Ishikawa (cell line): ENCODE results near the gene NKD2.

Experiments used
- CEBPB ChIP-seq: IDR thresholded peaks from 2 replicates; pipeline ENCODE4 v1.6.1; 2012
- CREB1 ChIP-seq: IDR thresholded peaks from 2 replicates; pipeline ENCODE4 v1.6.1; 2012; ENCODE audit warnings: low read depth
- EGR1 ChIP-seq: IDR thresholded peaks from 2 replicates; pipeline ENCODE4 v1.6.1; 2012
- EP300 ChIP-seq: IDR thresholded peaks from 2 replicates; pipeline ENCODE4 v1.6.1; 2012; ENCODE audit warnings: borderline replicate concordance
- FOXM1 ChIP-seq: IDR thresholded peaks from 2 replicates; pipeline ENCODE4 v1.6.1; 2012; ENCODE audit warnings: low read depth, borderline replicate concordance
- MAX ChIP-seq: IDR thresholded peaks from 2 replicates; pipeline ENCODE4 v1.6.1; 2012
- NFIC ChIP-seq: IDR thresholded peaks from 2 replicates; pipeline ENCODE4 v1.6.1; 2012
- RAD21 ChIP-seq: IDR thresholded peaks from 2 replicates; pipeline ENCODE4 v1.6.1; 2012; ENCODE audit warnings: low read depth
- REST ChIP-seq: IDR thresholded peaks from 2 replicates; pipeline ENCODE4 v1.6.1; 2012; ENCODE audit warnings: low read depth, mild to moderate bottlenecking
- TAF1 ChIP-seq: IDR thresholded peaks from 2 replicates; pipeline ENCODE4 v1.6.1; 2012; ENCODE audit warnings: low read depth, mild to moderate bottlenecking
- TCF12 ChIP-seq: IDR thresholded peaks from 2 replicates; pipeline ENCODE4 v1.6.1; 2012; ENCODE audit warnings: low read depth
- TEAD4 ChIP-seq: IDR thresholded peaks from 2 replicates; pipeline ENCODE4 v1.6.1; 2012
- USF1 ChIP-seq: IDR thresholded peaks from 2 replicates; pipeline ENCODE4 v1.6.1; 2012
- YY1 ChIP-seq: IDR thresholded peaks from 2 replicates; pipeline ENCODE4 v1.6.1; 2012; ENCODE audit warnings: low read depth
- ZBTB7A ChIP-seq: IDR thresholded peaks from 2 replicates; pipeline ENCODE4 v1.6.1; 2012; ENCODE audit warnings: low read depth

NKD2 gene

GRCh38 chr5:1008451-1009358 is at the start of gene NKD2:
Gene NKD2 (plus strand): TSS chr5:1008802. CDS start chr5:1009058, 256 bp downstream.
- TF ChIP-seq TCF12 = no peak
- peak; percentile 75 for TF ChIP-seq ZBTB7A
- TF ChIP-seq TEAD4 = no peak
- TF ChIP-seq CREB1 = no peak
- TF ChIP-seq TAF1 = no peak

- no peak for TF ChIP-seq MAX
- no peak for TF ChIP-seq CEBPB
- TF ChIP-seq FOXM1 = no peak
- no peak for TF ChIP-seq CREB1
- TF ChIP-seq EGR1 = no peak
- TF ChIP-seq REST = no peak
- TF ChIP-seq ZBTB7A = no peak
- TF ChIP-seq NFIC = no peak
- TF ChIP-seq RAD21 = no peak
Observed at GRCh38 chr5:959581-960531, 48.7 kb upstream of the NKD2 start.

- no peak for TF ChIP-seq NFIC
- TF ChIP-seq EP300 = no peak
- TF ChIP-seq TCF12 = no peak
- TF ChIP-seq RAD21 = no peak
Observed at GRCh38 chr5:960551-960950, 48.1 kb upstream of the NKD2 start.

GRCh38 chr5:961002-961710 is 47.4 kb upstream of the NKD2 start:
- TF ChIP-seq TEAD4 (no peak), CEBPB (no peak), EGR1 (no peak), CREB1 (no peak), FOXM1 (no peak), REST (no peak), TCF12 (no peak), MAX (no peak), NFIC (no peak), RAD21 (no peak), EP300 (no peak), ZBTB7A (no peak), USF1 (no peak), TAF1 (no peak), YY1 (no peak)

- no peak for TF ChIP-seq CEBPB
- no peak for TF ChIP-seq MAX
- TF ChIP-seq RAD21 = no peak
- TF ChIP-seq USF1 = no peak
- TF ChIP-seq NFIC = no peak
- TF ChIP-seq FOXM1 = no peak
- no peak for TF ChIP-seq TCF12
- no peak for TF ChIP-seq REST
- TF ChIP-seq ZBTB7A = no peak
- no peak for TF ChIP-seq EGR1
- no peak for TF ChIP-seq TAF1
- TF ChIP-seq EP300 = no peak
- no peak for TF ChIP-seq TEAD4
- TF ChIP-seq YY1 = no peak
- TF ChIP-seq CREB1 = no peak
Observed at GRCh38 chr5:961711-962240, 46.8 kb upstream of the NKD2 start.
